ENCODE results near the gene C16orf96. TPM values are rescaled to one million over a fixed set of nuclear protein-coding genes. Genes with fewer than 3 reads are reported as not detected.
"Not testable (repeated sequence)": the region's sequence is repeated elsewhere in the genome, so short reads cannot be mapped to it uniquely, and the experiment has no call there.

C16orf96 gene
- total RNA-seq, 1 donor from 2014 or later = not detected

- no peak for DNase-seq (ENCODE audit: low read depth in 2 of 2)
These were observed 8.6 kb downstream of the C16orf96 start for GRCh38 chr16:4564661-4565267.

GRCh38 chr16:4566144-4566543 lies 10.0 kb downstream of the C16orf96 start:
- no peak for DNase-seq (ENCODE audit: low read depth in 2 of 2)

GRCh38 chr16:4570086-4570485 lies 13.9 kb downstream of the C16orf96 start:
- DNase-seq (ENCODE audit: low read depth in 2 of 2) = no peak

GRCh38 chr16:4570688-4571321 lies 14.7 kb downstream of the C16orf96 start:
- DNase-seq (ENCODE audit: low read depth in 2 of 2) = no peak

- no peak for DNase-seq (ENCODE audit: low read depth in 2 of 2)
These were observed 16.6 kb downstream of the C16orf96 start for GRCh38 chr16:4572715-4573114.

- not testable (repeated sequence) for DNase-seq (ENCODE audit: low read depth in 2 of 2)
These were observed 17.8 kb downstream of the C16orf96 start for GRCh38 chr16:4573926-4574325.

GRCh38 chr16:4574919-4575705 lies 19.0 kb downstream of the C16orf96 start:
- peak in 1 of 2 donors; percentile 7 for DNase-seq (ENCODE audit: low read depth in 2 of 2)

GRCh38 chr16:4576008-4576407 lies 19.9 kb downstream of the C16orf96 start:
- DNase-seq (ENCODE audit: low read depth in 2 of 2) = no peak

- DNase-seq (ENCODE audit: low read depth in 2 of 2) = no peak
These were observed 22.9 kb downstream of the C16orf96 start for GRCh38 chr16:4578961-4579530.

GRCh38 chr16:4580250-4580649 lies 24.1 kb downstream of the C16orf96 start:
- DNase-seq (ENCODE audit: low read depth in 2 of 2) = no peak

GRCh38 chr16:4583906-4584305 lies 27.8 kb downstream of the C16orf96 start:
- DNase-seq (ENCODE audit: low read depth in 2 of 2) = no peak

- DNase-seq (ENCODE audit: low read depth in 2 of 2) = no peak
These were observed 30.2 kb downstream of the C16orf96 start for GRCh38 chr16:4586291-4586690.

GRCh38 chr16:4588386-4588785 lies 32.2 kb downstream of the C16orf96 start:
- no peak for DNase-seq (ENCODE audit: low read depth in 2 of 2)

- DNase-seq (ENCODE audit: low read depth in 2 of 2) = no peak
These were observed 32.8 kb downstream of the C16orf96 start for GRCh38 chr16:4588961-4589360.

- DNase-seq (ENCODE audit: low read depth in 2 of 2) = no peak
These were observed 35.1 kb downstream of the C16orf96 start for GRCh38 chr16:4591191-4591590.

- no peak for DNase-seq (ENCODE audit: low read depth in 2 of 2)
These were observed 35.7 kb downstream of the C16orf96 start for GRCh38 chr16:4591706-4592470.

GRCh38 chr16:4593086-4593485 lies 36.9 kb downstream of the C16orf96 start:
- no peak for DNase-seq (ENCODE audit: low read depth in 2 of 2)

- no peak for DNase-seq (ENCODE audit: low read depth in 2 of 2)
These were observed 38.6 kb downstream of the C16orf96 start for GRCh38 chr16:4594433-4595410.

GRCh38 chr16:4597174-4597573 lies 41.0 kb downstream of the C16orf96 start:
- DNase-seq (ENCODE audit: low read depth in 2 of 2) = no peak

- no peak for DNase-seq (ENCODE audit: low read depth in 2 of 2)
These were observed 42.9 kb downstream of the C16orf96 start for GRCh38 chr16:4599037-4599436.
